GM21825 (cell line): ENCODE data around the gene SNRNP35.
"Not testable (repeated sequence)": the region's sequence is repeated elsewhere in the genome, so short reads cannot be mapped to it uniquely, and the experiment has no call there.

Source experiments
- ATAC-seq: cut with Tn5 transposase; IDR thresholded peaks from one replicate; pipeline ENCODE4 v1.9.1; 2021; ENCODE audit warnings: mild to moderate bottlenecking, moderate library complexity; ENCODE audit not compliant: unreplicated experiment

SNRNP35 gene

DNA sequence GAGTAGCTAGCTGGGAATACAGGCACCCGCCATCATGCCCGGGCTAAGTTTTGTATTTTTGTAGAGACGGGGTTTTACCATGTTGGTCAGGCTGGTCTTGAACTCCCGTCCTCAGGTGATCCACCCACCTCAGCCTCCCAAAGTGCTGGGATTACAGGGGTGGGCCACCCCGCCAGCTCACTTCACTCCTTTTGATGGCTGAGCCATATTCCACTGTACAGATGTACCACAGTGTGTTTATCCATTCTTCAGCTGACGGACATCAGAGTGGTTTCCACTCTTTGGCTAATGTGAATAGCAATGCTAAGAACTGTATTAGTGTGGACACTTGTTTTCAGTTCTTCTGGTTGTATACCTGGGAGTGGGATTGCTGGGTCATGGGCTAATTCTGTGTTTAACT is 29.5 kb downstream of the SNRNP35 start:
- ATAC-seq = no peak

DNA sequence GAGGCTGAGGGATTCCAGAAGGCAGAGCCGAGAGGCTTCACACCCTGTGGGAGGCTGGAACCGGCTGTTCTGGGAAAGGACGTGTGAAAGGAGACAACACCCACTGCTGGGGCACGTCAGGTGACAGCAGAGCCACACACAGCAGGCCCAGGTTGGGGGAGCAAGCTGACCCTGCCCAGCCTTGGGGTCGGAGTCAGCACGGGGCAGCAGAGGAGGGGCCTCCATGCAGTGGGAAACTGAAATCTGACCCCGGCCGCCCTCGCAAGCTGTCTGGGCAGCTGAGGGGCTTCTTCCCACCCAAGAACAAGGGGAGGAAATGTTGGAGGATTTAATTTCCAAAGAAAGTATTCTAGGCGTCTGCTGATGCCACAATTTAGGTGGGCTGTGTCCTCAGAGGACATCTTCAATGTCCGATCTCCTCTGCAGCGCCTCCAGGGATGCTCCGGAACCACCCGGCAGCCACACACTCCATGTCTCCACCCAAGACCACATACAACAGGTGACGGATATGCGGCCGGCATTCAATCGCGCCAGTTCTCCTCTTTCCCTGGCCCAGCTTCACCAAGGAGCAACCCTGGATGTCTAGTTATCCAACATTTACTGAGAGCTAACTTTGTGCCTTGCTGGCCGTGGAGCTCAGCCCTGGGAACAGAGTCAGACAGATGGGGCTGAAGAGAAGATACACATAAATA is 30.7 kb downstream of the SNRNP35 start:
- ATAC-seq = no peak

- no peak for ATAC-seq
Observed at GRCh38 chr12:123489580-123489979, 31.6 kb downstream of the SNRNP35 start.

DNA sequence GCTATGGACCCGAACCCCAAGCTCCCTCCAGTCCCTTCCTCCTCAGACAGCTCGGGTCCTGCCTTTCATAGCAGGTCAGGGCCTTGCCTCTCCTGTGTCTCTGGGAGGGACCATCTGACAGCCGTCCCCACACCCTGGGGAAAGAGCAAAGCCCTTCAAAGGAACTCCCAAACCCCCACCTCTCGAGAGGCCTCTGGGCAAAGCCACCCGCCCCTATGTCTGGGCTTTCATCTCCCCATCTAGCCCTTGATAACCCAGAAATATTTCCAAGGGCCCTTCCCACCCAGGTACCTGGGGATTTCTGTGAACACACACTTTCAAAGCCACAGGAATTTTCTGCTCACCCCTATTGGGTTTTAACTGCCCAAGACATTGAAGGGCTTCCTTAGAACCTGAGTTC is 32.1 kb downstream of the SNRNP35 start:
- ATAC-seq = no peak

- no peak for ATAC-seq
Observed at GRCh38 chr12:123491056-123491455, 33.1 kb downstream of the SNRNP35 start.

GRCh38 chr12:123491481-123491880 is 33.5 kb downstream of the SNRNP35 start:
- no peak for ATAC-seq

GRCh38 chr12:123492339-123493039 is 34.5 kb downstream of the SNRNP35 start:
- not testable (repeated sequence) for ATAC-seq

- no peak for ATAC-seq
Observed at GRCh38 chr12:123494124-123494851, 36.3 kb downstream of the SNRNP35 start.

- ATAC-seq = no peak
Observed at GRCh38 chr12:123497065-123497464, 39.1 kb downstream of the SNRNP35 start.

GRCh38 chr12:123498126-123498825 is 40.3 kb downstream of the SNRNP35 start:
- ATAC-seq = no peak

DNA sequence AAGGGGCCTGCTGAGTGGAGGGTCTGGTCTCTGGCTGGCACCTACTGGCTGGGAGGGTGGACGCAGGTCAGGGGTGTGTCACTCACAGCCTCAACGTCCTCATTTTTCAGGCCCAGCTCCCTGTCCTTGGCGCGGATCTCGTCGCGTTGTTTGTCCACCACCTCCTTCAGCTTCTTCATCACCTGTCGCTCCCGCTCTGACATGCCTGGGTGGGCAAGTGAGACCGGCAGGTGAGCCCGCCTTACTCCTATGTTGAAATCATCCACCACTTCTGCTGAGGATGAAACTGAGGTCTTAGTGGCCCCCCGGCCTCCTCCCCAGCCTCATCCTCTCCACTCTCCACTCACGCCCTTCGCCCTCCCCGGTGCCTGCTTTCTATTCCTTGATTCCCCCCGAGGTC is 41.4 kb downstream of the SNRNP35 start:
- no peak for ATAC-seq

- ATAC-seq = no peak
Observed at GRCh38 chr12:123502163-123502704, 44.3 kb downstream of the SNRNP35 start.

GRCh38 chr12:123506059-123506842 is 48.3 kb downstream of the SNRNP35 start:
- ATAC-seq = no peak

- ATAC-seq = no peak
Observed at GRCh38 chr12:123506843-123507236, 48.9 kb downstream of the SNRNP35 start.

DNA sequence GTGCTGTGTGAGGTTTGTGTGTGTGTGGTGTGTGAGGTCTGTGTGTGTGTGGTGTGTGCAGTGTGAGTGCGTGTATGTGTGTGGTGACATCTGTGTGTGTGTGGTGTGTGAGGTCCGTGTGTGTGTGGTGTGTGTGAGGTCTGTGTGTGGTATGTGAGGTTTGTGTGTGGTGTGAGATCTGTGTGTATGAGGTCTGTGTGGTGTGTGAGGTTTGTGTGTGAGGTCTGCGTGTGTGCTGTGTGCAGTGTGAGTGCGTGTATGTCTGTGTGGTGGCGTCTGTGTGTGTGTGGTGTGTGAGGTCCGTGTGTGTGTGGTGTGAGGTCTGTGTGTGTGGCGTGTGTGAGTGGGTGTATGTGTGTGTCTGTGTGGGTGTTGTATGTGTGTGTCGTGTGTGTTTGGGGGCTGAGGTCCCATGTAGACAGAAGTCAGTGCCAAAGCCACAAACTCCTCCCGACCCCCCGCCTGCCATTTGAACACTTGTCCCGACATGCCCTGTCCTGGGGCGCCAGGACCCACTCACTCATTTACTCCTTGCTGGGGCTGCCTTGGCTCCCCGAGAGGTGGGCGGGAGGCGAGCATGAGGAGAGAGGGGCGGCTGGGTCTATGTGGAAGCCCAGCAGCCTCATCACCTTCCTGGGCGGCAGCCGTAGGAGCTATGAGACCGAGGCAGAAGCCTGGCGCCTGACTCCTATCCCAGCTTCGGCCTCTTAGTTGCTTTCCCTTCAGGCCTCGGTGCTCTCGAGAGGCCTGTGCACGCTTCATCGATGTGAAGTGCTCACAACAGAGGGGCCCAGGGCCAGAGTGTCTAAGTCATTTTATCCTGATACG is 55.1 kb downstream of the SNRNP35 start:
- no peak for ATAC-seq

GRCh38 chr12:123513805-123514204 is 55.9 kb downstream of the SNRNP35 start:
- no peak for ATAC-seq

DNA sequence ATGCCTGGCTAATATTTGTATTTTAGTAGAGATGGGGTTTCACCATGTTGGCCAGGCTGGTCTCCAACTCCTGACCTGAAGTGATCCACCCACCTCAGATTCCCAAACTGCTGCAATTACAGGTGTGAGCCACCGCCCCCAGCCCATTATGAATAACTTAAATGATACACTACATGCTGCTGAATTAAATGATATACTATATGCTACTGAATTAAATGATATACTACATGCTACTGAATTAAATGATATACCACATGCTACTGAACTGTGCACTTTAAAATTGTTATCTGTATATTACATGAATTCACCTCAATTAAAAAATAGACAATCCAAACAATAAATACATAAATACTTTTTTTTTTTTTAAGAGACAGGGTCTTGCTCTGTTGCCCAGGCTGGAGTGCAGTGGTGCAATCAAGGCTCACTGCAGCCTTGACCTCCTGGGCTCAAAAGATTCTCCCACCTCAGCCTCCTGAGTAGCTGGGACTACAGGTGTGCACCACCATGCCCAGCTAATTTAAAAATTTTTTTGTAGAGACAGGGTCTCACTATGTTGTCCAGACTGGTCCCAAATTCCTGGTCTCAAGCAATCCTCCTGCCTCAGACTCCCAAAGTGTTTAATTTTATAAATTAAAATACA is 56.8 kb downstream of the SNRNP35 start:
- ATAC-seq = not testable (repeated sequence)

- no peak for ATAC-seq
Observed at GRCh38 chr12:123516216-123516780, 58.4 kb downstream of the SNRNP35 start.
